Caco-2 (cell line): ENCODE data around the gene NME5. TPM values are rescaled to one million over a fixed set of nuclear protein-coding genes. Genes with fewer than 3 reads are reported as not detected.

Experiments used
- BruUV-seq: library from RNA; stranded (reverse); fragments of 400-500 nt; replicated peaks from 2 replicates; lab custom pipeline; 2021; lab: Mats Ljungman, UMichigan
- CTCF ChIA-PET: fragments of 300-600 bp; sonication (Branson Sonifier 250); formaldehyde crosslinking; loops from one replicate; lab custom pipeline; 2022; ENCODE audit warnings: antibody characterized with exemption; lab: Charles Lee
- POLR2A ChIA-PET: fragments of 300-600 bp; sonication (Branson Sonifier 250); formaldehyde crosslinking; loops from one replicate; lab custom pipeline; 2022; ENCODE audit warnings: antibody characterized with exemption; lab: Charles Lee
- DNase-seq, 2 experiments: peaks; one replicate each; pipeline versions ENCODE4 v3.0.0 to v3.0.0-alpha.2; 2020 to 2022
- H3K27me3 ChIP-seq: replicated peaks from 2 replicates; pipeline ENCODE4 v1.6.0; 2011; ENCODE audit warnings: low read length; ENCODE audit not compliant: control insufficient read depth, insufficient read depth
- H3K36me3 ChIP-seq: 2 replicates; pipeline ENCODE4 v1.5.1; 2011; ENCODE audit warnings: low read length; ENCODE audit not compliant: control insufficient read depth, insufficient read depth
- H3K4me1 ChIP-seq: fragments of 250-450 bp; sonication (Bioruptor Pico); 2 replicates; pipeline ENCODE4 v1.5.1; 2020; ENCODE audit warnings: mild to moderate bottlenecking
- H3K4me3 ChIP-seq: 2 replicates; pipeline ENCODE4 v1.5.1; 2011; ENCODE audit warnings: low read depth, mild to moderate bottlenecking, control low read depth, low read length
- H3K9me3 ChIP-seq: fragments of 250-450 bp; sonication (Bioruptor Pico); 2 replicates; pipeline ENCODE4 v1.5.1; 2020; ENCODE audit warnings: mild to moderate bottlenecking, moderate library complexity
- H3K27ac Mint-ChIP-seq: one replicate; pipeline ENCODE4 v1.8.0; 2022; ENCODE audit warnings: mixed read lengths; ENCODE audit not compliant: unreplicated experiment
- H3K27me3 Mint-ChIP-seq: one replicate; pipeline ENCODE4 v1.8.0; 2022; ENCODE audit warnings: mixed read lengths; ENCODE audit not compliant: insufficient read depth, unreplicated experiment
- H3K36me3 Mint-ChIP-seq: one replicate; pipeline ENCODE4 v1.8.0; 2022; ENCODE audit warnings: mild to moderate bottlenecking, mixed read lengths; ENCODE audit not compliant: insufficient read depth, unreplicated experiment
- H3K4me1 Mint-ChIP-seq: one replicate; pipeline ENCODE4 v1.8.0; 2022; ENCODE audit warnings: low read depth, mixed read lengths; ENCODE audit not compliant: unreplicated experiment
- H3K4me3 Mint-ChIP-seq: one replicate; pipeline ENCODE4 v1.8.0; 2022; ENCODE audit warnings: mild to moderate bottlenecking, moderate library complexity, mixed read lengths; ENCODE audit not compliant: unreplicated experiment
- H3K9me3 Mint-ChIP-seq: one replicate; pipeline ENCODE4 v1.8.0; 2022; ENCODE audit warnings: mixed read lengths; ENCODE audit not compliant: unreplicated experiment
- intact Hi-C: fragments of 100-400 bp; cut with micrococcal nuclease; formaldehyde crosslinking; loops from one replicate; pipeline ENCODE4 v1.10.0; 2022; ENCODE audit not compliant: unreplicated experiment
- total RNA-seq: library from RNA; stranded (reverse); gene quantifications from 2 replicates; pipeline ENCODE4 v1.2.3, GENCODE V29; 2022
- TF ChIP-seq, protein P1 (sequence below), 2 experiments: fragments of 200-600 bp in 1 of 2; IDR thresholded peaks; 1 replicate in 1 of 2; 2 replicates in 1 of 2; pipeline versions ENCODE4 v1.5.1 to v1.8.0; 2011 to 2022; ENCODE audit warnings: antibody characterized with exemption in 1 of 2, control low read depth in 1 of 2, inconsistent platforms in 1 of 2, low read depth in 1 of 2, low read length in 1 of 2, mild to moderate bottlenecking in 1 of 2, moderate library complexity in 1 of 2; ENCODE audit not compliant: insufficient read depth in 1 of 2, severe bottlenecking in 1 of 2, unreplicated experiment in 1 of 2

The NME5 gene
- total RNA-seq, 1 experiment from 2014 or later = not detected

DNA sequence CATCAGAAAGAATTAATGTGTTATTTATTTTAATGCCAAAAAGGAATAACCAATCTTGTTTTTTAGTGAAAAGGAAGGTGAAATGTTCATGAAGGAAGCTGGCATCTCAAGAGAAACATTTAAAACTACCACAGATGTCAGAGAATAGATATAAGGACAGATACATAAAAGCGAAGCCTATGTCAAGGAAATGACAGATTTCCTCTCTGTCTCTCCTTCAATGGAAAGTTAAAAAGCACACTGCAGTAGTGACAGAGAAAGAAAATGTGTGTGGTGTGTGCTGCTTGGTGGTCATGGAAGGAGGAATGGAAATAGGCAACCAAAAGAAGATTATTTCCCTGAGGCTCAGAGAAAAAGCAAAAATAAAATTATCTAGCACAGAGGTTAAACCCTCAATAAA, 46.2 kb downstream of the NME5 start:
- no TSS peak for BruUV-seq
- intact Hi-C loops = no loop called here
- Mint-ChIP-seq H3K4me3 (no peak overlapping the region), H3K27me3 (no peaks in the 10 kb centered on the region), H3K36me3 (no peaks in the 10 kb centered on the region), H3K4me1 (peaks cover 40% of the 10 kb centered on the region), H3K27ac (peak overlapping the region; percentile 27), H3K9me3 (no peaks in the 10 kb centered on the region)
- peaks cover 58% of the 10 kb centered on the region for H3K4me1 ChIP-seq
- no peak overlapping the region for H3K4me3 ChIP-seq
- ChIA-PET CTCF (no interaction called here), POLR2A (no interaction called here)
- H3K9me3 ChIP-seq = no peaks in the 10 kb centered on the region
- TF ChIP-seq, protein P1, sequence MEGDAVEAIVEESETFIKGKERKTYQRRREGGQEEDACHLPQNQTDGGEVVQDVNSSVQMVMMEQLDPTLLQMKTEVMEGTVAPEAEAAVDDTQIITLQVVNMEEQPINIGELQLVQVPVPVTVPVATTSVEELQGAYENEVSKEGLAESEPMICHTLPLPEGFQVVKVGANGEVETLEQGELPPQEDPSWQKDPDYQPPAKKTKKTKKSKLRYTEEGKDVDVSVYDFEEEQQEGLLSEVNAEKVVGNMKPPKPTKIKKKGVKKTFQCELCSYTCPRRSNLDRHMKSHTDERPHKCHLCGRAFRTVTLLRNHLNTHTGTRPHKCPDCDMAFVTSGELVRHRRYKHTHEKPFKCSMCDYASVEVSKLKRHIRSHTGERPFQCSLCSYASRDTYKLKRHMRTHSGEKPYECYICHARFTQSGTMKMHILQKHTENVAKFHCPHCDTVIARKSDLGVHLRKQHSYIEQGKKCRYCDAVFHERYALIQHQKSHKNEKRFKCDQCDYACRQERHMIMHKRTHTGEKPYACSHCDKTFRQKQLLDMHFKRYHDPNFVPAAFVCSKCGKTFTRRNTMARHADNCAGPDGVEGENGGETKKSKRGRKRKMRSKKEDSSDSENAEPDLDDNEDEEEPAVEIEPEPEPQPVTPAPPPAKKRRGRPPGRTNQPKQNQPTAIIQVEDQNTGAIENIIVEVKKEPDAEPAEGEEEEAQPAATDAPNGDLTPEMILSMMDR (IDR thresholded peaks at IDR 0.05; ENCODE audit: insufficient read depth in 1 of 2, low read depth in 1 of 2, low read length in 1 of 2, severe bottlenecking in 1 of 2, unreplicated experiment in 1 of 2) = no peak
- DNase-seq = no peak
- no peaks in the 10 kb centered on the region for H3K36me3 ChIP-seq
- no peaks in the 10 kb centered on the region for H3K27me3 ChIP-seq

GRCh38 chr5:138092301-138092700, 46.9 kb downstream of the NME5 start:
- no peak overlapping the region for H3K4me3 Mint-ChIP-seq
- no peaks in the 10 kb centered on the region for H3K9me3 Mint-ChIP-seq
- TF ChIP-seq, protein P1 (IDR thresholded peaks at IDR 0.05; ENCODE audit: insufficient read depth in 1 of 2, low read depth in 1 of 2, low read length in 1 of 2, severe bottlenecking in 1 of 2, unreplicated experiment in 1 of 2) = no peak
- no TSS peak for BruUV-seq
- DNase-seq = no peak
- Histone ChIP-seq H3K36me3 (no peaks in the 10 kb centered on the region), H3K4me1 (peaks cover 51% of the 10 kb centered on the region), H3K9me3 (no peaks in the 10 kb centered on the region), H3K27me3 (no peaks in the 10 kb centered on the region), H3K4me3 (no peak overlapping the region)
- no peaks in the 10 kb centered on the region for H3K36me3 Mint-ChIP-seq
- H3K4me1 Mint-ChIP-seq = peaks cover 35% of the 10 kb centered on the region
- H3K27me3 Mint-ChIP-seq = no peaks in the 10 kb centered on the region
- ChIA-PET POLR2A (no interaction called here), CTCF (interaction anchor here (2.0 kb wide), 1 partner anchor 10 kb away, joined by 6 read pairs; no protein-coding TSS in a partner anchor)
- intact Hi-C loops = no loop called here
- H3K27ac Mint-ChIP-seq = no peak overlapping the region

GRCh38 chr5:138091685-138092084, 47.5 kb downstream of the NME5 start:
- intact Hi-C loops = no loop called here
- no peaks in the 10 kb centered on the region for H3K36me3 Mint-ChIP-seq
- peaks cover 31% of the 10 kb centered on the region for H3K4me1 Mint-ChIP-seq

More at GRCh38 chr5:138091685-138092084, 47.5 kb downstream of the NME5 start:
- H3K27me3 ChIP-seq = no peaks in the 10 kb centered on the region
- ChIA-PET POLR2A (no interaction called here), CTCF (interaction anchor here (1.1 to 2.0 kb wide), 2 partner anchors 10 to 41 kb away, joined by 4 to 6 read pairs; no protein-coding TSS in a partner anchor)
- H3K27me3 Mint-ChIP-seq = no peaks in the 10 kb centered on the region
- no peaks in the 10 kb centered on the region for H3K9me3 ChIP-seq
- H3K4me3 ChIP-seq = no peak overlapping the region
- no peak overlapping the region for H3K4me3 Mint-ChIP-seq
- no TSS peak for BruUV-seq
- DNase-seq = no peak
- H3K4me1 ChIP-seq = peaks cover 45% of the 10 kb centered on the region
- H3K27ac Mint-ChIP-seq = no peak overlapping the region
- no peaks in the 10 kb centered on the region for H3K36me3 ChIP-seq
- TF ChIP-seq, protein P1 (IDR thresholded peaks at IDR 0.05; ENCODE audit: insufficient read depth in 1 of 2, low read depth in 1 of 2, low read length in 1 of 2, severe bottlenecking in 1 of 2, unreplicated experiment in 1 of 2) = no peak
- H3K9me3 Mint-ChIP-seq = no peaks in the 10 kb centered on the region
